GM12878 (cell line): Measurements from ENCODE around the gene OR2T6. TPM values are rescaled to one million over a fixed set of nuclear protein-coding genes. Genes with fewer than 3 reads are reported as not detected.
"Not testable (repeated sequence)": the region's sequence is repeated elsewhere in the genome, so short reads cannot be mapped to it uniquely, and the experiment has no call there.

Source experiments
- ATAC-seq: fragments of 200-7000 bp; cut with Tn5 transposase; 3 replicates; pipeline ENCODE4 v1.9.1; 2020; ENCODE audit warnings: mild to moderate bottlenecking, moderate library complexity
- BruUV-seq: library from RNA; stranded (reverse); fragments of 400-500 nt; replicated peaks from 2 replicates; lab custom pipeline; 2021; lab: Mats Ljungman, UMichigan
- CTCF ChIA-PET: fragments of 300-600 bp; sonication (Branson Sonifier 250); formaldehyde crosslinking; extraction: SDS; loops from one replicate; lab custom pipeline; 2021; ENCODE audit warnings: inconsistent platforms; lab: Yijun Ruan, JAX
- POLR2A ChIA-PET: fragments of 350-600 bp; formaldehyde crosslinking; extraction: SDS; loops from one replicate; lab custom pipeline; 2021; ENCODE audit warnings: inconsistent platforms; lab: Charles Lee
- RAD21 ChIA-PET: fragments of 300-600 bp; sonication (Branson Sonifier 250); formaldehyde crosslinking; loops from one replicate; lab custom pipeline; 2023; ENCODE audit warnings: antibody characterized with exemption; ENCODE audit not compliant: unreplicated experiment; lab: Charles Lee
- SMC1A ChIA-PET: fragments of 300-600 bp; sonication (Branson Sonifier 250); formaldehyde crosslinking; loops from one replicate; lab custom pipeline; 2023; ENCODE audit not compliant: unreplicated experiment, uncharacterized antibody; lab: Charles Lee
- DNase-seq: peaks from one replicate; pipeline ENCODE4 v3.0.0-alpha.2; 2011; ENCODE audit warnings: low read depth, low spot score
- FAIRE-seq: peaks from 3 replicates; lab custom pipeline; 2011; peaks lifted over from hg19 to GRCh38; lab: Jason Lieb, UNC
- H2AFZ ChIP-seq: 2 replicates; pipeline ENCODE4 v1.6.0; 2011; ENCODE audit warnings: low read depth, low read length, control low read depth; ENCODE audit not compliant: control insufficient read depth
- H3K27ac ChIP-seq: 2 replicates; pipeline ENCODE4 v1.5.1; 2011; ENCODE audit warnings: control low read depth; ENCODE audit not compliant: control insufficient read depth, insufficient read depth
- H3K27me3 ChIP-seq, 2 experiments: replicated peaks in 1 of 2; 2 replicates each; pipeline versions ENCODE4 v1.6.0 to v1.6.1; 2011; ENCODE audit warnings: low read length in 1 of 2; ENCODE audit not compliant: control insufficient read depth in 2 of 2, insufficient read depth in 2 of 2
- H3K36me3 ChIP-seq, 2 experiments: 2 replicates each; pipeline ENCODE4 v1.5.1; 2011; ENCODE audit warnings: low read length in 1 of 2; ENCODE audit not compliant: control insufficient read depth in 2 of 2, insufficient read depth in 2 of 2
- H3K4me1 ChIP-seq: 2 replicates; pipeline ENCODE4 v1.6.1; 2011; ENCODE audit warnings: mild to moderate bottlenecking, low read length, moderate library complexity, mixed read lengths; ENCODE audit not compliant: control insufficient read depth, insufficient read depth
- H3K4me2 ChIP-seq: 2 replicates; pipeline ENCODE4 v1.6.0; 2011; ENCODE audit warnings: control low read depth; ENCODE audit not compliant: control insufficient read depth, insufficient read depth
- H3K4me3 ChIP-seq: fragments of 200-600 bp; sonication (generic); 2 replicates; pipeline ENCODE4 v1.5.1; 2016
- H3K79me2 ChIP-seq: 2 replicates; pipeline ENCODE4 v1.6.0; 2011; ENCODE audit warnings: low read length; ENCODE audit not compliant: control insufficient read depth, insufficient read depth
- H3K9ac ChIP-seq: 2 replicates; pipeline ENCODE4 v1.8.0; 2011; ENCODE audit warnings: low read length, control low read depth, mixed read lengths; ENCODE audit not compliant: control insufficient read depth, insufficient read depth
- H3K9me3 ChIP-seq: replicated peaks from 3 replicates; pipeline ENCODE4 v1.5.1; 2011; ENCODE audit warnings: mild to moderate bottlenecking, low read length; ENCODE audit not compliant: control insufficient read depth, insufficient read depth
- H4K20me1 ChIP-seq: 2 replicates; pipeline ENCODE4 v1.6.0; 2011; ENCODE audit not compliant: control insufficient read depth, insufficient read depth
- RUNX3 ChIP-seq: IDR thresholded peaks from 2 replicates; pipeline ENCODE4 v1.6.1; 2012; ENCODE audit warnings: low read length, inconsistent platforms
- ZNF687 ChIP-seq: fragments of 450-650 bp; IDR thresholded peaks from 2 replicates; pipeline ENCODE4 v1.6.1; 2017; ENCODE audit warnings: mild to moderate bottlenecking, moderate library complexity
- WGBS: methylation state at CpG from one replicate; pipeline ENCODE4 v1.1.6; 2016; ENCODE audit warnings: low lambda C conversion rate; ENCODE audit not compliant: insufficient replicate concordance, insufficient coverage; ENCODE audit errors: missing lambda C conversion rate; 5-methylcytosine and 5-hydroxymethylcytosine counted together
- in situ Hi-C: fragments of 300-500 bp; cut with MboI; formaldehyde crosslinking; loops from 9 replicates; pipeline ENCODE4 v1.14.3; 2018; ENCODE audit warnings: mixed read lengths
- intact Hi-C: fragments of 100-400 bp; cut with micrococcal nuclease; formaldehyde crosslinking; loops from one replicate; pipeline ENCODE4 v1.14.2; 2022; ENCODE audit not compliant: unreplicated experiment
- polyA plus RNA-seq, 11 experiments: library from polyadenylated mRNA; depleted of rRNA in 4 of 11; unstranded in 6 of 11; stranded (reverse) in 5 of 11; fragments of >200 nt; fragmentation: Nextera tagmentation in 4 of 11; fragmentation: Illumina TruSeq in 1 of 11; extraction: Ambion mirVana in 4 of 11; extraction: Trizol in 1 of 11; gene quantifications; 1 replicate in 1 of 11; 2 replicates in 10 of 11; pipeline versions ENCODE4 v1.2.1 to v1.2.3, GENCODE V29; 2011 to 2016; ENCODE audit warnings: inconsistent platforms in 2 of 11, missing spikeins in 2 of 11, low read depth in 1 of 11
- total RNA-seq, 4 experiments: library from RNA; depleted of rRNA in 3 of 4; stranded (reverse); fragments of >200 nt in 3 of 4; fragmentation: Illumina TruSeq in 1 of 4; extraction: Trizol in 1 of 4; gene quantifications; 2 replicates each; pipeline versions ENCODE4 v1.2.1 to v1.2.3, GENCODE V29; 2013 to 2021

The OR2T6 gene
- total and polyA plus RNA-seq, 10 of the 15 experiments (the other 5 are each of a cell fraction or from before 2014, with no cell fraction given): not detected

GRCh38 chr1:248434913-248435312 is 59.4 kb downstream of the OR2T6 start:
- H3K79me2 ChIP-seq, H2AFZ ChIP-seq, H3K9me3 ChIP-seq, H3K4me3 ChIP-seq, H3K27me3 ChIP-seq, DNase-seq, BruUV-seq, CTCF ChIA-PET, H3K9ac ChIP-seq, H4K20me1 ChIP-seq, H3K36me3 ChIP-seq, FAIRE-seq, intact Hi-C loops: not testable (repeated sequence)
- TF ChIP-seq RUNX3: peak; percentile 25; the same call in 1 of the 2 replicates
- 0% methylated on average over 4 of the region's 6 CpGs for WGBS
- H3K4me1 ChIP-seq: peaks cover 14% of the 10 kb centered on the region
- in situ Hi-C loops: loop anchor here (25.0 kb wide), 1 partner anchor 1073 kb away; no protein-coding TSS in a partner anchor
- peak; percentile 38 for ATAC-seq
- ChIA-PET SMC1A (interaction anchor here (1.4 kb wide), 1 partner anchor 222 kb away, joined by 3 read pairs; no protein-coding TSS in a partner anchor), POLR2A (interaction anchor here (1.0 kb wide), 1 partner anchor 223 kb away, joined by 3 read pairs; no protein-coding TSS in a partner anchor), RAD21 (interaction anchor here (0.9 to 1.4 kb wide), 2 partner anchors 222 to 252 kb away, joined by 3 to 8 read pairs; no protein-coding TSS in a partner anchor)
- peak overlapping the region; percentile 22; the same call in 1 of the 2 replicates for H3K4me2 ChIP-seq
- peak overlapping the region; percentile 61; the same call in 1 of the 2 replicates for H3K27ac ChIP-seq

DNA sequence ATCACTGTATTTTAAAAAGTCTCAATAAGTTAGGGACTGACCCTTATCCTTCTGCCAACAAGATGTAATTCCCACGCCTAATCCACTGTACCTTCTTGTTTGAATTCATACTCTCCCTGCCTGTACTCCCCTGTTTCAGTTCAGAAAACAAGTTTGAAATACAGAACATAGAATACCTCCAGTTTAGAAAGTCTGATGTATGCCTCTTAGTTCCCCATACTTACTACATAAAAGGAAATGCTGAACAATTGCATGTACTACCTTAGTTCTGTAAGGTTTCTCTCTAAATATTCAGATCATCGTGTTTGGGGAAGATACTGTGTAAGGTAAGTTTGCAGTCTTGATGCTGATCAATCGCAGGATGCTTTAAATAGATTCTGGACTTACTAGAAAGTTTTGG is 60.8 kb downstream of the OR2T6 start:
- H4K20me1 ChIP-seq, H3K9me3 ChIP-seq, POLR2A ChIA-PET, H3K27me3 ChIP-seq, H3K4me3 ChIP-seq, H3K79me2 ChIP-seq, DNase-seq, H3K9ac ChIP-seq, H2AFZ ChIP-seq, CTCF ChIA-PET, H3K36me3 ChIP-seq, intact Hi-C loops, BruUV-seq, H3K4me2 ChIP-seq: not testable (repeated sequence)
- Histone ChIP-seq H3K27ac (peak overlapping the region; percentile 37; the same call in 1 of the 2 replicates), H3K4me1 (peaks cover 14% of the 10 kb centered on the region)
- peak; percentile 72 for FAIRE-seq
- ATAC-seq: peak; percentile 57
- ChIA-PET SMC1A (interaction anchor here (0.8 to 1.2 kb wide), 2 partner anchors 26 to 32 kb away, joined by 3 read pairs; no protein-coding TSS in a partner anchor), RAD21 (interaction anchor here (1.0 kb wide), 1 partner anchor 220 kb away, joined by 3 read pairs; no protein-coding TSS in a partner anchor)
- 0 out of 2 replicates have a peak, but pooled peaks have one; percentile 24 for TF ChIP-seq ZNF687
- in situ Hi-C loops: loop anchor here (25.0 kb wide), 1 partner anchor 1074 kb away; no protein-coding TSS in a partner anchor
- WGBS: 15% methylated on average over 3 of the region's 3 CpGs
